SK-N-SH (cell line): Measurements from ENCODE around the gene NOTUM. TPM values are rescaled to one million over a fixed set of nuclear protein-coding genes. Genes with fewer than 3 reads are reported as not detected.
A peak's percentile ranks its signal among the peaks of the same experiment; 100 is the strongest.

Experiments
- CTCF ChIA-PET: fragments of 300-600, 350-600 bp; formaldehyde crosslinking; extraction: SDS; loops from one replicate; lab custom pipeline; 2021; lab: Yijun Ruan, JAX
- POLR2A ChIA-PET: fragments of 350-600 bp; sonication (Branson Sonifier 250); formaldehyde crosslinking; extraction: SDS; loops from one replicate; lab custom pipeline; 2020; ENCODE audit warnings: antibody characterized with exemption, inconsistent platforms; lab: Yijun Ruan, JAX
- DNase-seq: peaks from one replicate; pipeline ENCODE4 v3.0.0; 2012
- H2AFZ ChIP-seq: fragments of 200-600 bp; sonication (generic); 2 replicates; pipeline ENCODE4 v1.8.1; 2016; ENCODE audit warnings: antibody characterized with exemption, mild to moderate bottlenecking, low read depth
- H3F3A ChIP-seq: fragments of 200-600 bp; sonication (generic); replicated peaks from 2 replicates; pipeline ENCODE3; 2016; ENCODE audit warnings: antibody characterized with exemption, mild to moderate bottlenecking; ENCODE audit not compliant: insufficient read depth
- H3K27ac ChIP-seq, 2 experiments: fragments of 200-500 bp in 1 of 2; fragments of 200-600 bp in 1 of 2; sonication (Bioruptor generic) in 1 of 2; sonication (generic), shearing (Covaris generic) in 1 of 2; 2 replicates each; pipeline versions ENCODE4 v1.5.1 to v1.6.1; 2014 to 2016; ENCODE audit warnings: low read depth in 2 of 2, inconsistent platforms in 1 of 2, low read length in 1 of 2, mild to moderate bottlenecking in 1 of 2, mixed read lengths in 1 of 2
- H3K27me3 ChIP-seq: fragments of 200-600 bp; sonication (generic), shearing (Covaris generic); 2 replicates; pipeline ENCODE4 v1.6.1; 2016; ENCODE audit warnings: mixed run types; ENCODE audit not compliant: insufficient read depth
- H3K36me3 ChIP-seq, 2 experiments: fragments of 200-500 bp in 1 of 2; fragments of 200-600 bp in 1 of 2; sonication (Bioruptor generic) in 1 of 2; sonication (generic) in 1 of 2; replicated peaks in 1 of 2; 2 replicates each; pipeline versions ENCODE3 to v1.5.1; 2014 to 2016; ENCODE audit warnings: low read length in 1 of 2, mild to moderate bottlenecking in 1 of 2; ENCODE audit not compliant: insufficient read depth in 2 of 2, control insufficient read depth in 1 of 2
- H3K4me1 ChIP-seq, 2 experiments: fragments of 200-500 bp in 1 of 2; fragments of 200-600 bp in 1 of 2; sonication (Bioruptor generic) in 1 of 2; sonication (generic), shearing (Covaris generic) in 1 of 2; 2 replicates each; pipeline versions ENCODE4 v1.5.1 to v1.6.1; 2014 to 2016; ENCODE audit warnings: low read depth in 1 of 2, low read length in 1 of 2, mixed run types in 1 of 2; ENCODE audit not compliant: insufficient read depth in 2 of 2, control insufficient read depth in 1 of 2
- H3K4me2 ChIP-seq: fragments of 200-600 bp; sonication (generic), shearing (Covaris generic); 2 replicates; pipeline ENCODE4 v1.6.1; 2017; ENCODE audit warnings: mixed run types
- H3K4me3 ChIP-seq, 2 experiments: fragments of 200-500 bp in 1 of 2; fragments of 200-600 bp in 1 of 2; sonication (Bioruptor generic) in 1 of 2; sonication (generic), shearing (Covaris generic) in 1 of 2; 2 replicates each; pipeline versions ENCODE4 v1.5.1 to v1.8.1; 2014 to 2016; ENCODE audit warnings: low read depth in 2 of 2, inconsistent platforms in 1 of 2, low read length in 1 of 2, mild to moderate bottlenecking in 1 of 2, mixed read lengths in 1 of 2, moderate library complexity in 1 of 2
- H3K79me2 ChIP-seq: fragments of 200-600 bp; sonication (generic); 2 replicates; pipeline ENCODE4 v1.8.1; 2017; ENCODE audit warnings: mild to moderate bottlenecking; ENCODE audit not compliant: insufficient read depth
- H3K9ac ChIP-seq: fragments of 200-600 bp; sonication (generic); 2 replicates; pipeline ENCODE4 v1.6.1; 2017; ENCODE audit warnings: mixed run types
- H3K9me2 ChIP-seq: fragments of 200-600 bp; sonication (generic); 2 replicates; pipeline ENCODE4 v1.6.1; 2017; ENCODE audit warnings: mixed run types
- H3K9me3 ChIP-seq: fragments of 200-600 bp; sonication (generic); 2 replicates; pipeline ENCODE4 v1.6.1; 2017; ENCODE audit warnings: mixed run types, mild to moderate bottlenecking, moderate library complexity
- H4K20me1 ChIP-seq: fragments of 200-600 bp; sonication (generic); 2 replicates; pipeline ENCODE4 v1.6.1; 2017; ENCODE audit warnings: mild to moderate bottlenecking, mixed run types; ENCODE audit not compliant: insufficient read depth
- CHD2 ChIP-seq: fragments of 150-350 bp; IDR thresholded peaks from 2 replicates; pipeline ENCODE4 v1.6.1; 2018; ENCODE audit warnings: low read length; ENCODE audit not compliant: partially characterized antibody
- CTCF ChIP-seq: fragments of 200-600 bp; sonication (generic); IDR thresholded peaks from 2 replicates; pipeline ENCODE4 v1.6.1; 2017; ENCODE audit warnings: antibody characterized with exemption, mild to moderate bottlenecking, moderate library complexity
- ELF1 ChIP-seq: IDR thresholded peaks from 2 replicates; pipeline ENCODE4 v1.4.0; 2012
- EP300 ChIP-seq, 2 experiments: IDR thresholded peaks; 2 replicates each; pipeline versions ENCODE4 v1.4.0 to v1.6.1; 2012; ENCODE audit warnings: borderline replicate concordance in 1 of 2, low read depth in 1 of 2, low read length in 1 of 2
- EZH2phosphoT487 ChIP-seq: fragments of 200-600 bp; sonication (generic); IDR thresholded peaks from 2 replicates; pipeline ENCODE4 v1.6.1; 2017; ENCODE audit warnings: low read depth, mixed run types, mild to moderate bottlenecking, antibody characterized with exemption, moderate library complexity, borderline replicate concordance
- FOSL2 ChIP-seq: IDR thresholded peaks from 2 replicates; pipeline ENCODE4 v1.4.0; 2012; ENCODE audit warnings: low read depth, mild to moderate bottlenecking, moderate library complexity, borderline replicate concordance
- FOXJ3 ChIP-seq: sonication (generic); formaldehyde crosslinking; IDR thresholded peaks from 2 replicates; pipeline ENCODE4 v1.5.1; 2020; ENCODE audit warnings: mild to moderate bottlenecking, missing genetic modification reagents
- GABPA ChIP-seq: IDR thresholded peaks from 2 replicates; pipeline ENCODE4 v1.4.0; 2012; ENCODE audit warnings: low read depth, mild to moderate bottlenecking
- MAX ChIP-seq: IDR thresholded peaks from 2 replicates; pipeline ENCODE4 v1.4.0; 2012; ENCODE audit warnings: low read depth
- MEF2A ChIP-seq: IDR thresholded peaks from 2 replicates; pipeline ENCODE4 v1.4.0; 2012; ENCODE audit warnings: low read depth, borderline replicate concordance
- MXI1 ChIP-seq: IDR thresholded peaks from 2 replicates; pipeline ENCODE4 v1.6.1; 2012; ENCODE audit warnings: mild to moderate bottlenecking, low read depth, low read length, improper control_type of control experiment
- NFIC ChIP-seq: IDR thresholded peaks from 2 replicates; pipeline ENCODE4 v1.4.0; 2012; ENCODE audit warnings: borderline replicate concordance
- PBX3 ChIP-seq: IDR thresholded peaks from 2 replicates; pipeline ENCODE4; 2012
- POLR2AphosphoS5 ChIP-seq: IDR thresholded peaks from 2 replicates; pipeline ENCODE4 v1.6.1; 2012; ENCODE audit warnings: low read depth, low read length
- RCOR1 ChIP-seq: fragments of 150-350 bp; IDR thresholded peaks from 2 replicates; pipeline ENCODE4 v1.6.1; 2017; ENCODE audit warnings: antibody characterized with exemption, low read length
- RFX5 ChIP-seq: IDR thresholded peaks from 2 replicates; pipeline ENCODE4 v1.6.1; 2012; ENCODE audit warnings: mild to moderate bottlenecking, improper control_type of control experiment, low read length
- SMC3 ChIP-seq: IDR thresholded peaks from 2 replicates; pipeline ENCODE4 v1.6.1; 2012; ENCODE audit warnings: low read depth, low read length, improper control_type of control experiment
- TCF12 ChIP-seq: IDR thresholded peaks from 2 replicates; pipeline ENCODE4 v1.4.0; 2012
- TEAD4 ChIP-seq: IDR thresholded peaks from 2 replicates; pipeline ENCODE4 v1.4.0; 2012; ENCODE audit warnings: mild to moderate bottlenecking, borderline replicate concordance; ENCODE audit not compliant: insufficient read depth
- USF1 ChIP-seq: IDR thresholded peaks from 2 replicates; pipeline ENCODE4 v1.4.0; 2012; ENCODE audit warnings: low read depth, borderline replicate concordance
- YY1 ChIP-seq: IDR thresholded peaks from 2 replicates; pipeline ENCODE4 v1.4.0; 2012; ENCODE audit warnings: low read depth, mild to moderate bottlenecking
- ZBTB33 ChIP-seq: IDR thresholded peaks from 2 replicates; pipeline ENCODE4 v1.4.0; 2012; ENCODE audit warnings: low read depth, borderline replicate concordance
- WGBS: methylation state at CpG from one replicate; pipeline ENCODE4 v1.1.6; 2017; ENCODE audit warnings: low lambda C conversion rate; 5-methylcytosine and 5-hydroxymethylcytosine counted together
- polyA plus RNA-seq, 3 experiments: library from polyadenylated mRNA; depleted of rRNA; stranded (reverse); fragments of >200 nt; gene quantifications; 2 replicates each; pipeline ENCODE4 v1.2.3, GENCODE V29; 2012

NOTUM gene
- polyA plus RNA-seq, 1 of the 3 experiments (the other 2 are of a cell fraction), result 0.33 TPM

- TF ChIP-seq MXI1 (no peak), POLR2AphosphoS5 (no peak), PBX3 (no peak), MEF2A (no peak), GABPA (no peak), FOXJ3 (CRISPR knock-in tag) (no peak), TEAD4 (no peak), SMC3 (no peak), EZH2phosphoT487 (no peak), CHD2 (no peak)
Measured at GRCh38 chr17:82007228-82007494, 46.2 kb upstream of the NOTUM start (continued).

GRCh38 chr17:82006468-82007227 is 45.7 kb upstream of the NOTUM start:
- Histone ChIP-seq H3K36me3 (no peaks in the 10 kb centered on the region), H3K4me2 (peak overlapping the region; percentile 60; the same call in 1 of the 2 replicates), H3K9ac (peak overlapping the region; percentile 69), H4K20me1 (no peaks in the 10 kb centered on the region), H3K4me3 (no peak overlapping the region), H3K79me2 (peaks cover 12% of the 10 kb centered on the region; the same call in 1 of the 2 replicates), H3K9me2 (no peaks in the 10 kb centered on the region), H3K27me3 (no peaks in the 10 kb centered on the region), H3K4me1 (peaks cover 16 to 44% of the 10 kb centered on the region in 2 experiments; a peak in 3 of 4 replicates), H3K9me3 (no peaks in the 10 kb centered on the region)
- ChIA-PET CTCF (interaction anchor here (0.7 to 35.7 kb wide), 3 partner anchors 14 to 1085 kb away, joined by 3 to 1216 read pairs (median 3); partner anchors contain the start of gene NOTUM), POLR2A (no interaction called here)
- DNase-seq, result no peak
- WGBS, result 47% methylated on average over 18 of the region's 24 CpGs
- TF ChIP-seq RFX5 (no peak), FOSL2 (no peak; the same call in 1 of the 2 replicates), USF1 (no peak), YY1 (no peak), CTCF (no peak), NFIC (peak; percentile 93), PBX3 (peak; percentile 59), EP300 (IDR thresholded peaks at IDR 0.05; ENCODE audit: borderline replicate concordance in 1 of 2, low read depth in 1 of 2, low read length in 1 of 2) (peak in 1 of 2 experiments; percentile 44; a peak in 1 of 4 replicates), RCOR1 (no peak), EZH2phosphoT487 (no peak), SMC3 (no peak), FOXJ3 (CRISPR knock-in tag) (no peak), TEAD4 (no peak), TCF12 (peak; percentile 74), GABPA (no peak), ZBTB33 (no peak), ELF1 (no peak), MAX (peak; percentile 67; the same call in 1 of the 2 replicates)
- TF ChIP-seq, all 33 proteins: peak for 5
- Histone ChIP-seq H2AFZ (no peak overlapping the region), H3K27ac (peak overlapping the region in 1 of 2 experiments; percentile 63; a peak in 3 of 4 replicates), H3F3A (peaks cover 28% of the 10 kb centered on the region)
